Fibroblast of mammary gland (primary cell): ENCODE measurements around the gene OR14J1.
"Not testable (repeated sequence)": the region's sequence is repeated elsewhere in the genome, so short reads cannot be mapped to it uniquely, and the experiment has no call there.

Experiments used
- DNase-seq: peaks from one replicate; pipeline ENCODE4 v3.0.0-alpha.2; 2010; ENCODE audit warnings: low read depth
- H3K4me3 ChIP-seq: 2 replicates; pipeline ENCODE4 v1.5.1; 2011; ENCODE audit warnings: low read depth, mild to moderate bottlenecking, low read length, moderate library complexity; ENCODE audit not compliant: control insufficient read depth
- TF ChIP-seq, protein P1 (sequence below): conservative IDR thresholded peaks from 2 replicates; pipeline ENCODE4 v1.5.1; 2011; ENCODE audit warnings: low read depth, low read length, inconsistent platforms; ENCODE audit not compliant: control insufficient read depth, insufficient read depth

Gene OR14J1

DNA sequence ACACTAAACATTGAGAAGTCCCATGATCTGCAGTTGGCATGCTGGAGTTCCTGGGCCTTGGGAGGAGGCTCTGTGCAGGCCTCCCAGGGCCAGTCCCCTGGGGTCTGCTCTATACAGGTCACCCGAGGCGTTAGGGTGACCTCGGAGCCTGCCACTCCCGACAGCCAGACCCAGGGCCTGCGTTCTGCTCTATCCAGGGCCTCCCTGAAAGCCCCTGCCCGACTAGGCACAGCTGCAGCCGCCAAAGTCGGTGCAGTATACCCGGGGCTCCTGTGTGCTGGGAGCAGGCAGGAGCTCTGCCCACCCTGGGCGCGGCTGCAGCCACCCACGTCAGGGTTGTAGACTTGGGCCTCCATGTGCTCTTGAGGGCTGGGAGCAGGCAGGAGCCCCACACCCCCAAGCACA is 6.3 kb upstream of the OR14J1 start:
- DNase-seq: no peak
- TF ChIP-seq, protein P1, sequence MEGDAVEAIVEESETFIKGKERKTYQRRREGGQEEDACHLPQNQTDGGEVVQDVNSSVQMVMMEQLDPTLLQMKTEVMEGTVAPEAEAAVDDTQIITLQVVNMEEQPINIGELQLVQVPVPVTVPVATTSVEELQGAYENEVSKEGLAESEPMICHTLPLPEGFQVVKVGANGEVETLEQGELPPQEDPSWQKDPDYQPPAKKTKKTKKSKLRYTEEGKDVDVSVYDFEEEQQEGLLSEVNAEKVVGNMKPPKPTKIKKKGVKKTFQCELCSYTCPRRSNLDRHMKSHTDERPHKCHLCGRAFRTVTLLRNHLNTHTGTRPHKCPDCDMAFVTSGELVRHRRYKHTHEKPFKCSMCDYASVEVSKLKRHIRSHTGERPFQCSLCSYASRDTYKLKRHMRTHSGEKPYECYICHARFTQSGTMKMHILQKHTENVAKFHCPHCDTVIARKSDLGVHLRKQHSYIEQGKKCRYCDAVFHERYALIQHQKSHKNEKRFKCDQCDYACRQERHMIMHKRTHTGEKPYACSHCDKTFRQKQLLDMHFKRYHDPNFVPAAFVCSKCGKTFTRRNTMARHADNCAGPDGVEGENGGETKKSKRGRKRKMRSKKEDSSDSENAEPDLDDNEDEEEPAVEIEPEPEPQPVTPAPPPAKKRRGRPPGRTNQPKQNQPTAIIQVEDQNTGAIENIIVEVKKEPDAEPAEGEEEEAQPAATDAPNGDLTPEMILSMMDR: no peak
- H3K4me3 ChIP-seq: no peak overlapping the region

DNA sequence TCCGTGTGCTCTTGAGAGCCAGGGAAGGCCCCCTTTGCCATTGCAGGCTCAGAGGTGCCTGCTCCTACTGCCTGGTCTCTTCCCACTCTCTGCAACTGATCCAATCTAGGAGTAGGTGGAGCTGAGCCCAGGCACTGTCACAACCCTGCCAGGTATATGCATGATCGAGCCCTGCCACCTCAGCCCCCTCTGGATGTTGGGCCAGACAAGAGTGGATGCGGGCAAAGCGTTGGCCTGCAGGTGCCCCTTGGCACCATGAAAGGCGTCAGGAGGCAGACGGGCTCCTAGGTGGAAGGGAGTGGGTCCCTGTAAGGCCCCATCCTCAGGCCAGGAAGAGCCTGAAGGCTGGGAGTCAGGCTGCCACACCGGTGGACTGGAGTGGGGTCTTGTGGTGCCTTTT is 5.9 kb upstream of the OR14J1 start:
- no peak overlapping the region for H3K4me3 ChIP-seq
- no peak for DNase-seq
- TF ChIP-seq, protein P1: no peak

DNA sequence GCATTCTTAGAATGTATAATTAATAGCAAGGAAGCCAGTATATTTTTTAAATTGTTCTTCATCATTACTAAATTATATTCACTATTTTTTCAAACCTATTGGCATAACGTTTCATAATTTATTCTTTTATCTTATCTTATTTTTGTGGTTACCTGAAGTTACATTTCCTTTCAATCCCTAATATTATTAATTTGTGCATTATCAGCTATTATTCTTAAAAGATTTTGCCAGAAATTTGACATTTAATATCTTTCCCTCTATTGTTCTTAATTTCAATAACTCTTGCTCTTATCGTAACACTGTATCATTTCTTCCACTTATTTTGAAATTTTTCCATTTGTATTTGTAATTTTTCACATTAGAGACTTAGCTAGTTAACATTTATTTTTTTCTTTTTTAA is 18.4 kb downstream of the OR14J1 start:
- TF ChIP-seq, protein P1: no peak
- no peak for DNase-seq
- no peak overlapping the region for H3K4me3 ChIP-seq

DNA sequence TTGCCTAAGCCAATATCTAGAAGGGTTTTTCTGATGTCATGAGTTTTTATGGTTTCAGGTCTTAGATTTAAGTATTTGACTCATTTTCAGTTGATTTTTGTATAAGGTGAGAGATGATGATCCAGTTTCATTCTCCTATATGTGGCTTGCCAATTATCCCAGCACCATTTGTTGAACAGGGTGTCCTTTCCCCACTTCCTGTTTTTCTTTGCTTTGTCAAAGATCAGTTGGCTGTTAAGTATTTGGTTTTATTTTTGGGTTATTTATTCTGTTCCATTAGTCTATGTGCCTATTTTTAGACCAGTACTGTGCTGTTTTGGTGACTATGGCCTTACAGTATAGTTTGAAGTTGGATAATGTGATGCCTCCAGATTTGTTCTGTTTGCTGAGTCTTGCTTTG is 21.8 kb downstream of the OR14J1 start:
- not testable (repeated sequence) for H3K4me3 ChIP-seq, DNase-seq

DNA sequence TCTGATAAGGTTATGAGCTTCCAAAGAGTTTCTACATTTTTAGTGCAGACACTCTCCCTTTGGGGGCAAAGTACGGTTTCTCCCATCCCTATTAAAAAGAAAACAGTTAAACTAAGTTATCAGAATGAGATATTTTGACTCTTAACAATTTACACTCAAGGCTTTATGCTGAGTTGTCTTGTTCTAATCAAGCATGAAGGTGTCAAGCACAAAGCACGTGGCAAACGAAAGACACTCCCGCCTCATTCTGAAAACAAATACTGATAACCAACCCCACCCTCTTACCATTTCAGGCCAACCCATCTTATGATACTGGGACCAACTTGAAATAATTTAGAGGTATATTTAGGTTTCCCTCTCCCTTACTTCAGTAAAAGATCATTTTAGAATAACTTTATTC is 24.3 kb downstream of the OR14J1 start:
- no peak overlapping the region for H3K4me3 ChIP-seq
- DNase-seq: no peak
- TF ChIP-seq, protein P1: no peak

DNA sequence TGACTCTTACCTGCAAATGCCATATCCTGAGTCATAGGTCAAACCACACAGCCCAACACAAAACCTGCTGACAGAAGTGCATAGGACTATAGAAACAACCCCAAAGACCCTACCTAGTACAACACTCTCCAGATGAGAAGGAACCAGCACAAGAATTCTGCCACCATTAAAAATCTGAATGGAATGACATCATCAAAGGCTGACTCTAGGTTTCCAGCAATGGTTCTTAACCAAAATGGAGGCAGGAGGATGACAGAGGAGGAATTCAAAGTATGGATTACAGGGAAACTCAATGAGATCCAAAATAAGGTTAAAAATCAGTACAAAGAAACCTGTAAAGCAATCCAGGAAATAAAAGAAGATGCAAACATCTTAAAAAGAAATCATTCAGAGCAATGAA is 31.2 kb downstream of the OR14J1 start:
- no peak for DNase-seq
- no peak overlapping the region for H3K4me3 ChIP-seq
- TF ChIP-seq, protein P1: no peak

DNA sequence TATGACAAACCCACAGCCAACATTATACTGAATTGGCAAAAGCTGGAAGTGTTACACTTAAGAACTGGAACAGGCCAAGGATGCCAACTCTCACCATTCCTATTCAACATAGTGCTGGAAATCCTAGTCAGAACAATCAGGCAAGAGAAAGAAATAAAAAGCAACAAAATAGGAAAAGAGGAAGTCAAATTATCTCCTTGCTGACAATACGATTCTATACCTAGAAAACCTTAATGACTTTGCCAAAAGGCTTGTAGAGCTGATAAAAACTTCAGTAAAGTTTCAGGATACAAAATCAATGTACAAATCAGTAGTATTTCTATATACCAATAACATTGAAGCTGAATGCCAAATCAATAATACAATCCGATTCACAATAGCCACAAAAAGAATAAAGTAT is 34.8 kb downstream of the OR14J1 start:
- TF ChIP-seq, protein P1: no peak
- no peak overlapping the region for H3K4me3 ChIP-seq
- DNase-seq: no peak
